Retinal pigment epithelial cell (primary cell): ENCODE results near the gene PDCD6IP.
"Not testable (repeated sequence)": the region's sequence is repeated elsewhere in the genome, so short reads cannot be mapped to it uniquely, and the experiment has no call there.

Experiments used
- DNase-seq: peaks from one replicate; pipeline ENCODE4 v3.0.0-alpha.2; 2010; ENCODE audit warnings: low read depth
- H3K4me3 ChIP-seq: 2 replicates; pipeline ENCODE4 v1.5.1; 2011; ENCODE audit warnings: mild to moderate bottlenecking, low read length, control low read depth, moderate library complexity
- CTCF ChIP-seq: conservative IDR thresholded peaks from 2 replicates; pipeline ENCODE4 v1.5.1; 2011; ENCODE audit warnings: low read depth, low read length, control low read depth, inconsistent platforms

The PDCD6IP gene

GRCh38 chr3:33855884-33856546 lies 57.6 kb downstream of the PDCD6IP start:
- no peak overlapping the region for H3K4me3 ChIP-seq
- TF ChIP-seq CTCF: no peak
- DNase-seq: no peak

DNA sequence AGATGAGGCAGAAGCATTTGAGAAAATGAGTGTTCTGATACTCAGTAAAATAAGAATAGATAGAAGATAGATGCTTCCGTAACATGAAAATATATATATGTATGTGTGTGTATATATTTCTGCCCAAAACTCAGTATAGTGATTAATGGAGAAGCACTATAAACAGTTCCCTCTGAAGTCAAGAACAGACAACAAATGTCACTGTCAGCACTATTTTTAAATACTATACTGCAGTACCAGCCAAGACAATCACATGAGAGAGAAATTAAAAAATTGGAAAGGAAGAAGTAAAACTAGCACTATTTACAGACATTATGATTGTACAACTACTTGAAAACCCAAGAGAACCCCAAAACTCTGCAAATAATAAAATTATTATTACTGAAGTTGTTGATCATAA lies 59.3 kb downstream of the PDCD6IP start:
- H3K4me3 ChIP-seq, DNase-seq: not testable (repeated sequence)

- TF ChIP-seq CTCF: no peak
- no peak overlapping the region for H3K4me3 ChIP-seq
- no peak for DNase-seq
Measured at GRCh38 chr3:33858131-33858530, 59.7 kb downstream of the PDCD6IP start.

GRCh38 chr3:33860373-33861050 lies 62.1 kb downstream of the PDCD6IP start:
- H3K4me3 ChIP-seq: no peak overlapping the region
- TF ChIP-seq CTCF: no peak
- DNase-seq: no peak

GRCh38 chr3:33865133-33865532 lies 66.7 kb downstream of the PDCD6IP start:
- H3K4me3 ChIP-seq: no peak overlapping the region
- no peak for TF ChIP-seq CTCF
- no peak for DNase-seq

DNA sequence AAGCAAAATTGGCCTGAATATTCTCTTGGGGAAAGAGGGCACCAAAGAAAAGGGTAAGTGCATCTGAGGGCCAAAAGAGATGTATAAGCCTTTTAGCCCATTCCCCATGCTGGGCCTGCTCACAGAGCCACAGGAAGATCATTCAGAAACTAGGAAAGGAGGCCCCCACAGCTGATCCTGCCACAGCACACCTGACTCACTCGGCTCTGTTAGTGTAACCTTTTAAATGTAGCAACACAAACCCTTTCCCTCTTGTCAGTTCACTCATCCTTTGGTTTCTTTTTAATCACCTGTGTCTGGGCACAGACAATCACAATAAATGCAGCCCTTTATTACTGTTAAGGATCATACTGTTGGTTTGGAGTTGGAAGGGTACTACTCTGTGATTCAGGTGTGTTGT lies 69.9 kb downstream of the PDCD6IP start:
- no peak for DNase-seq
- no peak overlapping the region for H3K4me3 ChIP-seq
- TF ChIP-seq CTCF: no peak

- no peak for DNase-seq
- no peak overlapping the region for H3K4me3 ChIP-seq
- TF ChIP-seq CTCF: no peak
Measured at GRCh38 chr3:33869977-33870376, 71.5 kb downstream of the PDCD6IP start.

DNA sequence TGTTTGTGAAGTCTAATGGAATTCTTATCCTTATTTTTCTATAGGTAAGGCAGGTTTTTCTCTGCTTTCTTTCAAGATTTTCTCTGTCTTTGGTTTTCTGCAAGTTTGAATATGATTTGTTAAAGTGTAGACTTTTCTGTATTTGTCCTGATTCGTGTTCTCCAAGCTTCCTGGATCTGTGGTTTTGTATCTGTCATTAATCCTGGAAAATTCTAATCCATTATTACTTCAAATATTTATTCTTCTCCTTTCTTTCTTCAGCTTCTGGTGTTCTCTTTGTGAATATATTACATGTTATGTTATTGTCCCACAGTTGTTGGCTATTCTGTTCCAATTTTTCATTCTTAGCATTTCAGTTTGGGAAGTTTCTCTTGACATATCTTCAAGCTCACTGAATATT lies 76.4 kb downstream of the PDCD6IP start:
- H3K4me3 ChIP-seq: no peak overlapping the region
- no peak for TF ChIP-seq CTCF
- no peak for DNase-seq
